IPS DF 19.7 (cell line): ENCODE measurements around the gene FUT1.
A peak's percentile ranks its signal among the peaks of the same experiment; 100 is the strongest.
"Not testable (repeated sequence)": the region's sequence is repeated elsewhere in the genome, so short reads cannot be mapped to it uniquely, and the experiment has no call there.

ENCODE experiments used
- DNase-seq: peaks from one replicate; pipeline ENCODE4 v3.0.0-alpha.2; 2013; ENCODE audit warnings: low read depth, low spot score

The FUT1 gene

DNA sequence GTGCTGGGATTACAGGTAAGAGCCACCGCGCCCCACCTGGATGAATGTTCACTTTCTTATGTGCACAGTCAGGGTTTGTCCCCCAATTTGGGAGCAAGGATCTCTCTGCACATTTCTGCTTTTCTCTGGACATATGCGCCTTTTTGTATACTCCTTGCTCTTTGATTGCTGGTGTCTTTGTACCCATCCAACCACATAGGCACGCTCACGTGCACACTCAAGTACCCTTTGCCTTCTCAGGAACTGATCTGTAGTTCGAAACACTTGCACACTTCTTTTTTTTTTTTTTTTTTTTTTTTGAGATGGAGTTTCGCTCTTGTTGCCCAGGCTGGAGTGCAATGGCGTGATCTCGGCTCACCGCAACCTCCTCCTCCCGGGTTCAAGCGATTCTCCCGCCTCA, 34.3 kb downstream of the FUT1 start:
- not testable (repeated sequence) for DNase-seq

DNA sequence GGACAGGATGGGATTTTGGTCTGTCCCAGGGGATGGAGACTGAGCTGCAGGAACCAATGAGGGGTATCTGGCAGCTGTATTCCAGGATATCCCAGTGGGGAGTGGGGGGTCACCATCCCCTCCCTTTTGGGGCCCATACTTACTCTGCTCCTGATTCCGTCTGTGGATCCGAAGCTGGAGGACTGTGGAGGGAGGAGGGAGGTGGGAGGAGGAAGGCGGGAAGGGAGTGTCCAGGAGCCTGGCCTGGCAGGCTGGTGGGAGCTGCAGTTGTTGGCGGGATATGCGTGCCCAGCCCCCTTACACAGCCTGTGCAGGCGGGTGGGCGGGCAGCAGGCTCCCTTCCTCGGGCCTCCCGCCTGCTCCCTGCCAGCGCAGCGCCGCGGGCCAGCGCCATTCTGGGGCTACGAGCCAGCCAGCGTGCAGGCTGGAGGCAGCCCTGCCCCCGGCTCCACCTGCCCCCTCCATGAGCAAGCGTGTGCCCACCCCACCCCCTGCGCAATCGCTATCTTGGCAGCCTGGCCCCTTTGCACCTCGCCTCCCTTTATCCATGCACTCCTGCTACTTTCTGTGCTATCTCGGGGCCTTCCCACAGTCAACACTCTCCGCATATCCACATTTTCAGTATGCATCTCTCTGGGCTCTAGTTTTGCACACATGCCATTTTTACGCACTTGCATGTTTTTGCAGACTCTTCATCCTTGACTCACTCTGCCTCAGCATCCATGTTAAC, 35.7 kb downstream of the FUT1 start:
- DNase-seq: no peak

DNA sequence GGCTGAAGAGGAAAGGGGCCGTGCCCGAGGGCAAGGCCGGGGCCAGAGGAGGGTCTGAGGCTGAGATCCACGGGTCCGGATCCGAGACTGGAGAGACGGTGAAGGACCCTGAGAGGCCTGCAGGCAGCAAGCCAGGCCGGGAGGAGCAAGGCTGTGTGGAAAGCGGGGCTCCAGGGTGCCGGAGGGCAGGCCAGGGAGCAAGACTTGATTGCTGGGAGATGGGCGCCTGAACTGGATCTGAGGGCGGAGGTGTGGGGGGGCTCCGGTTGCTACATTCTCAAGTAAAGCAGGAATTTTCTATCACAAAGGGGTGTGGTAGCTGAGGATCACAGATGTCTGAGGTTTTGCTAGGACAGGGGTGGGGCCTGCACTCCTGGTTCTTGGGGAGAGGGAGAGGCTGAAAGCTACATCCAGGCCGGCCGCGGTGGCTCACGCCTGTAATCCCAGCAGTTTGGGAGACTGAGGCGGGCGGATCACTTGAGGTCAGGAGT, 36.7 kb downstream of the FUT1 start:
- DNase-seq: no peak

DNA sequence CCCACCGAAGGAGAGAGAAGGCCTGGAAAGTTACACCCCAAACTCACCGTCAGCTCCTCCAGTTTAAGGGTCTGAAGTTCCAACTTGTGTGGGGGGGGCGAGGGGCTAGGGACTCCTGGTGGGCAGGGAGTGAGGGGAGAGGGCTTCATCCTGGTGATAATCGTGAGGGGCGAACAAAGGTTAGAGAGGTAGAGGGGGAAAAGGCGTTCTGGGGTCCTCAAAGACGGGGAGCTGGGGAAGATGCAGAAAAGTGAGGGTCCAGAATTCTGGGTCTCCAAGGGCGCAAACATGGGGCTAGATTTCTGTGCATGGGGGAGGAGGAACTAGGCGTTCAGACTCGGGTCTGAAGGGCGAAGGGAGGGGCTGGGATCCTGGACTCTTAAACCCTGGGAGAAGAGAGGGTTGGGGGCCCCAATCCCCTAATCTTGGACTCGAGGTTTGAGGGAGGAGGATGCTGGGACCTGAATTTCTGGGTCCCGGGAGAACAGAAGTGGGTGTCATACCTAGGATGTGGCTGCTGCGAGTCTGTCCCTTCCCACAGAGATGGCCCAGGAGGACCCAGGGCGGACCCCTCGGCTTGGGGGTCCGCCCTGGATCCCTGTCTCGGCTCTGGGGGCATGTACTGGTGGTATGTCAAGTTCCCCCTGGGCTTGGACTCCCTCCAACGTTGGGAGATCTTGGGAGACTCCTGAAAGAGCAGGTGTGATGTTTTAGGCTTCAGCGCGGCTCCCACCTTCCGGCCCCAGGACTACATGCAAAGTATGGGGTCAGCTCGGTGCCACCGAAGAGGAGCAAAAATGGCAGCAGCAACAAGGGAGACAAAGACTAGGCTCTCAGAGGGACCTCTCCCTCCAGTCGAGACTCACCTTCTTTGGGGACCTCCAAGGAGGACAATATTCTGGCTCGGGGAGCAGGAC, 37.4 kb downstream of the FUT1 start:
- DNase-seq: no peak

DNA sequence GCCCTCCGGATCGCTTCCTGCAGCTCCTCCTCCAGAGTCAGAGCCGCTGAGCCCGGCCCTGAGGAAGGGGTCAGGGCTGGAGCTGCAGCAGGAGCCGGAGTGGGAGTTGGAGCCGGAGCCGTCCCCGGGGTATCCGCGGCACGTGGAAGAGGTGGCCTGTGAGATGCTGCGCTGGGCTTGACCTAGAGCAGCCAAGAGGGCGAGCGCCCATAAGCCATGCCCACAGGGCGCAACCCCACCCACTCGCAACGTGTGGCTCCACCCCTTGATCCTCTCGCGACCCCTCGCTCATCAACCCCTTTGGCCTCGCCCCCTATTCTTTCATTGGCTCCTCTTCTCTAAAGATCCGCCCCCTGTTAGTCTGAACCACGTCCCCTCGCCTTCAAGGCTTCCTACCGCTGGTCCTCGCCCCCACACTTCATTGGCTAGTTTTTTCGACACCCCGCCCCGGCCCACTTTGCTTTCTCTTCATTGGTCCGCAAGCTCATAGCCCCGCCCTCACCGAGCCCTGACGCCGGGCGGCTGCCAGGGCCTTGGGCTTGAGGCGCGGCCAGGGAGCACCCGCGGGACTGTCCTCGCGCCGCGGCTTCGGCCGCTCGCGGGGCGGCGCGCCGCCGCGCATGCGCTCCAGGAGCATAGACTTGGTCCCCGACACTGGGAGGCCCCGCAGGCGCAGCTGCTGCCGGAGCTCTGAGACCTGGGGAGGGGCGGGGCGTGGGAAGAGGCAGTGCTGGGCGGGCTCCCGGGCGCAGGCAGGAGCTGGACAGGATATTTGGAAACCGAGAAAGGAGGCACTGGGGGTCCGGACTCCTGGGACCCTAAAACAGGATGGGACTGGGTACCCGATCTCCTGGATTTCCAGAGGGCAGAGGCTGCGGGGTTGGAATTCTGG, 38.3 kb downstream of the FUT1 start:
- DNase-seq: peak; percentile 97

DNA sequence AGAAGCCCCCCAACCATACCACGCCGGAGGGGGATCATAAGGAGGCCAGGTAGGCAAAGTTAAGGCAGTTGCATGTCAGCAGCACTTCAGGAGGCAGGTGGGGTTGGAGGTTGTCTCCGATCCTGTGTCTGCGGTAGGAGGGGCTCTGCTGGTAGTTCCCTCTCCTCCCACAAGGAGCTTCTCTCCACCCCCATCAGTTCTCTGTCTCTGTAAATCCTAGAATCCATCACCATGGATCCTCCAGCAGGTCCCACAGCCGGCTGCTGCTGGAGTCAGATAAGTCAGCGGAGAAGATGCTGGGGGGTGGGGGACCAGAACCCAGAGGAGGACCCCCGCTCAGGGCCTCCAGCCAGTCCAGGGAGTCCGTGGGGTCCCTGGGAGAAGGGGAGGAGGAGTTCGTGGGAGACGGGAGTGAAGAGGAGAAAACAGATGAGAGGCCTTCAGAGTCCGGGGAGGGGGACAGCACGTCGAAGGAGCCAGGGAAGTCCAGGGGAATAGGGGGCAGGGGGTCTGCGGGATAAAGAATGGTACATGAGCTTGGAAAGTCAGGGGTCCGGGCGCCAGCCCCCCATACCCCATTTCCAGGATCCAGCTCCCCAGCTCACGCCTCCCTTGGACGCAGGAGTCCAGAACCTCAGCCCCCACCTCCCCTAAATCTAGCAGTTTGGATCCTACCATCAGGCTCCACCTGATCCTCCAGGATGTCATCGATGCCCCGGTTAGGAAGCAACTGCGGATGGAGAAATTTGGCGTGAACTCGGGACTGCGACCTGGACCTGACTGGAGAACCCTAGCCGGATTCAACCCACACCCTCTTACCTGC, 39.2 kb downstream of the FUT1 start:
- DNase-seq: no peak

DNA sequence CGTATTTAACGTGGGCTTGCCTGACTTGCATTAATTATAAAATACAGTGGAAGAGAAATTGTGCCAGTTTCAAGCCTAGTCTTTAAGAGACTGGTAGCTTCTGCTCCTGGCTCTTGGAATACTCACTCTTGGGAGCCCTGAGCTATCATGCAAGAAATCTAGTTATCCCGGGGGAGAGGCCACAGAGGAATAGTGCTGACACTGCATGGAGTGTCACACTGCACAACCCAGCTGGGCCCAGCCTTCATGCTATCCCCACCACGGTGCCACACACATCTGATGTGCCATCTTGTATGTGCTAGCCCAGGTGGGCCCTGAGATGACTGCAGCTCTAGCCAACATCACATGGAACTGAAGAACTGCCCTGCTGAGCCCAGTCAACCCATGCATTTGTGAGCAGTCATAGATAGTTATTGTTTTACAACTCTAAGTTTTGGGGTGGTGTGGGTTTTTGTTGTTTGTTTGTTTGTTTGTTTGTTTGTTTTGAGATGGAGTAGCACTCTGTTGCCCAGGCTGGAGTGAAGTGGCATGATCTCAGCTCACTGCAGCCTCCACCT, 41.3 kb downstream of the FUT1 start:
- DNase-seq: no peak

DNA sequence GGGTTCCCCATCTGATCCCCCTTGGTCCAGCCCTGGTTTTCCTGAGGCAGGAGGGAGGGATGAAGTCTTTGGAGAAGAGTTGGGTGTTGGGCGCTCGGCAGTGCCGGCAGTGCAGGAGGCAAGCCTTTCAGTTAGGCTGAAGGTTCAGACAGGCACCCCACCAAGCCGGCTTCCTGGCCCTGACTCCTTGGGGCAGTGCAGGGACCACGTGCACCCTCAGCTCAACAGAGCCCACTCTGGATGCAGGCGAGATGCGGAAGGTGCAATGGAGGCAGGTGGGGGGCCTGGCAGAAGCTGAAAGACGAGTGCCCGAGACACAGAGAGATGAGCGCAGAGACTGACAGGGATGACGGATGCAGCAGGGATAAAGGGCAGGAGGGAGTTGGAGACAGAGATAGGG, 44.0 kb downstream of the FUT1 start:
- no peak for DNase-seq

DNA sequence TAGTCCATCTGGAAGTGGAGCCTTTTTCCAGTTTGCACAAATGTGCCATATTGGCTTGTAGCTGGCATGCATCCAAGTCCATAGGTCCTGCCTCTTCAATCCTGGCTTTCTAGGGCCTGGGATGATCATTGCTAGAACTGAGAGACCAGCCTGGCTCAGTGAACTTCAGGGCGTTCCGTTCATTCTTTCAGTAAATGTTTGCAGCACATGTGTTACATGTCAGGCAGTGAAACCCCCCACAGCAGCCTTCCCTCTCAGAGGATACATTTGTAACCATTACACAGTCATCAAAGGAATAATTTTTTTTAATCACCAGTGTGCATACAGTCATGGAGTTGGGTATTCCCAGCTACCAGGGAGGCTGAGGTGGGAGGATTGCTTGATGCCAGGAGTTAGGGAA, 47.0 kb downstream of the FUT1 start:
- DNase-seq: no peak

DNA sequence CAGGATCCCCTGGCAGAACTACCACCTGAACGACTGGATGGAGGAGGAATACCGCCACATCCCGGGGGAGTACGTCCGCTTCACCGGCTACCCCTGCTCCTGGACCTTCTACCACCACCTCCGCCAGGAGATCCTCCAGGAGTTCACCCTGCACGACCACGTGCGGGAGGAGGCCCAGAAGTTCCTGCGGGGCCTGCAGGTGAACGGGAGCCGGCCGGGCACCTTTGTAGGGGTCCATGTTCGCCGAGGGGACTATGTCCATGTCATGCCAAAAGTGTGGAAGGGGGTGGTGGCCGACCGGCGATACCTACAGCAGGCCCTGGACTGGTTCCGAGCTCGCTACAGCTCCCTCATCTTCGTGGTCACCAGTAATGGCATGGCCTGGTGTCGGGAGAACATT, 49.1 kb downstream of the FUT1 start:
- no peak for DNase-seq

DNA sequence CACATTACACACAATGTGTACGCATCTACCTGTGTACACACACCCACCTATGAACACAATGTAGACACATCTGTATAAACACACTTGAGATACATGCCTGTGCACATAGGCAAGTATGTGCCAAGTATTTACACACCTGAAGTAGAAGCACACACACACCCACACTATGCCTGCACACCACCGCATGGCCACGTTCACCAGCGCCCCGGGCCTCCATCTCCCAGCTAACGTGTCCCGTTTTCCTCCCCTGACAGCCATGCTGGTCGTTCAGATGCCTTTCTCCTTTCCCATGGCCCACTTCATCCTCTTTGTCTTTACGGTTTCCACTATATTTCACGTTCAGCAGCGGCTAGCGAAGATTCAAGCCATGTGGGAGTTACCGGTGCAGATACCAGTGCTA, 49.7 kb downstream of the FUT1 start:
- no peak for DNase-seq

DNA sequence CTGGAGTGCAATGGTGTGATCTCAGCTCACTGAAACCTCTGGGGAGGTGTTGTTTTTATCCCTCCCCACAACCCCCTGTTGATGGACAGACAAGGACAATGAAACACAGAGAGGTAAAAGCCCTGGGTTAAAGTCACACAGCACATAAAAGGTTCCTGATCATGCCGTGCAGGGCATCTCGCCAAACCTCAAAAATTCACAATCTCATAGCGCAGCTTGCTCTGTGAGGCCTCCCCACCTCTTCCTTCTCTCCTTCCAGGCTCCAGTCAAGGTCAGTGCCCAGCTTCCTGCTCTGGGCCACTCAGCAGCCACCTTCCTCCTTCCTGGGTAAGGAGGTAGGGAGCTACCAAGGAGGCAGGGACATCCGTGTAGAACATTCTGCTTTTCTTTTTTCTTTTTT, 54.4 kb downstream of the FUT1 start:
- DNase-seq: no peak
